Measurements from ENCODE around the gene ASB13.
"Not testable (repeated sequence)": the region's sequence is repeated elsewhere in the genome, so short reads cannot be mapped to it uniquely, and the experiment has no call there.

ASB13 gene

GRCh38 chr10:5622186-5622960 is 44.0 kb downstream of the ASB13 start:
- no peak for DNase-seq

DNA sequence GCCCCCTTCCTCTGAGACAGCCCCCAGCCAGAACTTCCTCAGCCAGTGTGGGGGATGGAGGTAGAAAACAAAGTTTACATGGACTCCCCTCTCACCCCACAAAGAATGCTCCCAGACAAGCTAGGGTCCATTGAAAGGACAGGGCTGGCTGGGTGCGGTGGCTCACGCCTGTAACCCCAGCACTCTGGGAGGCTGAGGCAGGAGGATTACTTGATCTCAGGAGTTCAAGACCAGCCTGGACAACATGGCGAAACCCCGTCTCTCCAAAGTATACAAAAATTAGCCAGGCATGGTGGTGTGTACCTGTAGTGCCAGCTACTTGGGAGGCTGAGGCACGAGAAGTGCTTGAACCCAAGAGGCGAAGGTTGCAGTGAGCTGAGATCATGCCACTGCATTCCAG is 45.0 kb downstream of the ASB13 start:
- DNase-seq: not testable (repeated sequence)

- DNase-seq: no peak
Measured at GRCh38 chr10:5620966-5621365, 45.4 kb downstream of the ASB13 start.

GRCh38 chr10:5620223-5620721 is 46.1 kb downstream of the ASB13 start:
- DNase-seq: no peak

GRCh38 chr10:5619362-5620211 is 46.8 kb downstream of the ASB13 start:
- no peak for DNase-seq

- DNase-seq: no peak
Measured at GRCh38 chr10:5618829-5619228, 47.6 kb downstream of the ASB13 start.

- no peak for DNase-seq
Measured at GRCh38 chr10:5618042-5618441, 48.4 kb downstream of the ASB13 start.

DNA sequence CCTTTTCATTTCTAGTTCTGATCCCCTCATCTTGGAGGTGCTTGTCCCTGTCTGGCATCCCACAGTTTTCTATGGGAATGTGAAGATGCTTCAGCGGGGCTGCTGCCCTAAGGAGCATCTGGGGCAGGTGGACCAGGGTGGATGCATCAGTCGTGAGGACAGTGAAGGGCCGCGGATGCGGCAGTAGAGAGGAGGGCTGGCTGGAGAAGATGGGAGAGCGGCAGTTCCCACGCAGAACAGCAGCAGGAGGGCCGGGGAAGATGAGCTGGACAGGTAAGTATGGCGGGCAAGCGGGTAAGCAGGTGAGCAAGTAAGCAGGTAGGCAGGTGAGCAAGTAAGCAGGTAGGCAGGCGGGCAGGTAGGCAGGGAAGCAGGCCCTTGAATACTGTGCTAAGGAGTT is 48.9 kb downstream of the ASB13 start:
- no peak for DNase-seq

- DNase-seq: no peak
Measured at GRCh38 chr10:5616836-5617235, 49.6 kb downstream of the ASB13 start.

DNA sequence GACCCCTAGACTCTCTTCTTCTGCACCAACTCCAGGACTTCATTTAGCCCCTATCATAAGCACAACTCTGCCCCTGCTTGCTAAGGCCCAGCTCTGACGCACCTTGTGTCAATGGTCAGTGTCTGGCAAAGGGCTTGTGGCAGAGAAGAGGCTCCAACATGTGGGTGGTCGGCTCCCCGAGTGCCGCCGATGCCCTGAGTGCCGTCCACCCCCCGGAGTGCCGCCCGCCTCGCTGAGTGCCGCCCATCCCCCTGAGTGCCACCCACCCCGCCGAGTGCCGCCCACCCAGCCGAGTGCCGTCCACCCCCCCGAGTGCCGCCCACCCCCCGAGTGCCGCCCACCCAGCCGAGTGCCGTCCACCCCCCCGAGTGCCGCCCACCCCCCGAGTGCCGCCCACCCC is 50.3 kb downstream of the ASB13 start:
- no peak for DNase-seq

GRCh38 chr10:5615316-5615715 is 51.1 kb downstream of the ASB13 start:
- no peak for DNase-seq

DNA sequence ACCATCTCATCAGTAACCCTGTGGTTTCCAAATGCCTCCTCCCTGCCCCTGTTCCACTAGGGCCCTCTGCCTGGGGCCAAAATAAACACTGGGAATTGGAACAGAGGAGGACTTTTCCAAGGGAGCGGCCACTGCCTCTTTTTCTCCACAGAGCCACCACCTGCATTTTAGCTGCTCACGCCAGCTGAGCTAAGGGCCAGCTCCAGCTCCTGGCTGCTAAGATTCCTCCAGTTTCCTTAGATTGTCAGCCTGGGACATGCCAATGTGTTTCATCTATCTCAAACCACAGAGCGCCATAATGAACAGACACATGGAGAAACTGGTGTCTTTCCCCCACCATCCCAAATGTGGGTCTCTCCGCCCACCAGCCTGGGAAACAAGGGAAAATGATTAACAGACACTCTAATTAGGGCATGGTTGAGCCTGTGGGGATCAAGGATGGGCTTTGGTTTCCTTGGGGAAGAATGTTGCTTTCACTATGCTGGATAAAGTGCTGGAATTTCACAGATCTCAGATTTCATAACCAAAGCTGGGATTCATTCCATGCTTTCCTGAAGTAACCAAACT is 52.2 kb downstream of the ASB13 start:
- DNase-seq: no peak

DNA sequence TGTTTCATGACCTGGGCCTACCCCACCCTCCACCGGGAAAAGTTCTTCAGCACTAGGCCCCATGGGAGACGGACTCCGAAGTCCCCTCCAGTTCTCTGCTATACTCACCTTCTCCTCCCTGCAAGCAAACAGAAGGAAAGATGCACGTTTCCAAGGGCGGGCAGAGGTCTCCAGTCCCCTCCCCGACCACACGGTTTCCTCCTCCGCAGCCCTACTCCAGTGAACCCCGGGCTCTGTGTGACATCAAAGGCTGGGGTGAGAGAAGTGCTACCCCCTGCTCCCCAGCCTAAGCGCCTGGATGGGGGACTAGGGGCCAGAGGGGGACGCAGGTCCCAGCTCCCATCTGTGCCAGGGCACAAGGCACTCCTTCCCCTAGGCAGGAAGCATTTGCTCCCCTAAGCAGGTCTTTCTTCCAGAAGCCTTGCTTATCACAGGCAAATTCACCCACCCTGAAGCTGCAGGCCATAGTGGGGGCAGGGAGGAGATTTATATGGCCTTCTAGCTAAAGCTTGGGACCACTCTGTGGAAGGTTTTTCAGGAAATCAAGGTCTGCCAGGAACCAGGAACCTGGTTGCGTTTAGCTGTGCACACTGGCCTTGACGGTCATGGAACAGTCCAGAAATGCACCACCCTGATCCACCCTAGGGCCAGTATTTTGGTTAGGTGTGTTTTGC is 52.8 kb downstream of the ASB13 start:
- DNase-seq: no peak

DNA sequence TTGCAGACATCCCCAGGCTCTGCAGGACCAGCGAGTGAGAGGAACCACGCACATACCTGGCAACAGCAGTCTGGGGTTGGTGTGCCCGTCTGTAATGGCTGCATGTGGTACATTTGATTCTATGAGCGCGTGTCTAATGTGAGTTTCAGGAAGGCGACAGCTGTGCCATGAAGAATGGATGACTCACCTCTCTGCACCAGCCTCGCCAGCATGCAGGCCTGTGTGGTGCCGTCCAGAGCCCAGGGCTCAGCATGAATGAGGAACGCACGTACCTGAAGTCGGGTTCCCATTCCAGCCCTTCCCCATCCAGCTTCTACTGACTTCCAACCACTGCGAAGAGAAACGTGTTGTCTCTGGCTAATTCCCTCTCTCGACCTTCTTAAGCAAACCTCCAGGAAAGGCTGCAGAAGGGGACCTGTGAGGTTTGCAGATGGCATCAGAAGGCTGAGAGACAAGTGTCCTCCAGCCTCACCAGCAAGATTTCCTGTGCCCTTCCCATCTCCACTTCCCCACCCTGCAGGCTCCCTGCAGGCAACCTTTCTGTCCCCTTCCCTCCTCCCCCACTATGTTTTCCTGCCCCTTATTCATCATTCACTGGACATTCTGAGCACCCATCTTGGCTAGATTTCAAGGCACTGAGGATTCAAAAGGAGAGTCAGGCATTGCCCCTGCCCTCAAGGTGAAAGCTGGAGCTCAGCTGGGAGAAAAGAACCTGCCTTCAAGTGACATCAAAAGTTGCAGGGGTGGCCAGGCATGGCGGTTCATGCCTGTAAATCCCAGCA is 54.3 kb downstream of the ASB13 start:
- DNase-seq: no peak

DNA sequence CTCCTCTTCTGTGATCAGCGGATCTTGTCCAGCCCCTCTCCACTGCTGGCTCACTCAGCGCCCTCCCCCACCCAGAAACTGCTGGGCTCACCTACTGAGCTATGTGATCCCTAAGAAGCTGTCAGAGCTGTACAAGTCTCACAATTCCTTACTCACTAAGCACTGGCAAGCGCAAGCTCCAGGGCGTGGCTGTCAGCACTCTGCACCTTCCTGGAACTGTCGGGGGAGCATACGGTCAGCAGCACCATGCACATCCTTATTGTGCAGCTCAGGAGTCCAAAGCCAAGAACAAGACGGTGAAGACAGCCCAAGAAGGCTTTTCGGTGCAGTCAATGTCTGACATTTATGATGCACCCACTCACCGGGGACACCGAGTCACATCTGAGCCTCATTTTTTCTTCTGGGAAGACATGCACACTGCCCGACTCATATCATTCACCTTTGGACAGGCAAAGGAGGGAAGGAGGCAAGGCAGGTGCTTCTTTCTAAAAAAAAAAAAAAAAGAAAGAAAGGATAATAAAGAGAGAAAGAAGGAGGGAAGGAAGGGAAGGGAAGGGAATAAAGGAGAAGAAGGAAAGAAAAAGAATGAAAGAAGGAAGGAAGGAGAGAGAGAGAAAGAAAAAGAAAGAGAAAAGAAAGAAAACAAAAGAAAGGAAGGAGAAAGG is 56.3 kb downstream of the ASB13 start:
- no peak for DNase-seq

DNA sequence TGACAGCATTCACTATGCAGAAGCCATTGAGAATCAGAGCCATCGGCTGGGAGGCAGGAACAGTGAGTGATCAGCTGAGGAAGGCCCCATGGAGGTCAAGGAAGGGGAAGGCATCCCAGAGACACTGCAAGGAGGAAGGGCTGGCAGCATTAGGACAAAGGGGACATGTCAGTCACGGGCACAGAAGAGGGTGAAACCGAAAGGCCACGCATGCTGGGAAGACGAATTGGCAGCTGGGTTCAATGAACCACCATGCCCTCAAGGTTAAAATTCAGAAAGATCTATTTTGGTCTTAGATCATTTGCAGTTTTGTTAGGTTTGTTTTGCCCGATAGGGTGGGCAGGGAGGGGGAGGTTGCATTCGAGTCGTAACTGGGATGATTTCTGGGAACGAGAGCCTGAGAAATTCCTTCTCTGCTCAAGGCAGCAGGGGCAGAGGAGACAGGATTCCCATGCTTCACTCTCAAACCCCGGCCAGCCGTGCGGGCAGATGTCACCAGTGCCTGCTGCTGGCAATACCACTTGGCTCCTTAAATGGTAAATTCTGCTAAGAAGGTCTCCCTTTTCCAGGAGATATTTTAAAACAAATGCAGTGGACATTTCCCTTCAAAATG is 57.7 kb downstream of the ASB13 start:
- no peak for DNase-seq

- DNase-seq: no peak
Measured at GRCh38 chr10:5607594-5607993, 58.8 kb downstream of the ASB13 start.

DNA sequence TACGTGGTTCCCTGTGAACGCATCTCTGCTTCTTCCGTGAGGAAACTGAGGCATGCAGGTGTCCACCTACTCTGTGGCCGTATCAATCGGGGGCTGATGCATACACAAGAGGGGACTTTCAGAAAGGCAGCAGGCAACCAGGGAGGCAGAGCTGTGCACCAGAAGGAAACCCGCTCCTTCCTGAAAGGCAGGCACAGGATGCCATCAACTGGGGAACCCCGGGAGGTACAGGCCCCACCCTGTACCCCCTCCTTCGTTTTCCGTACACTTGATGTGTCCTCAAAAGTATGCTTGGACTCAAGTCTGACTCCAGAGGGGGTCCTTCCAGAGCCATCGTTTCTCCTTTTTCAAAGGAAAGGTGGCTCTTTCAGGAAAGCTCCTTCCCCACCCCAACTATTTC is 59.5 kb downstream of the ASB13 start:
- no peak for DNase-seq

DNA sequence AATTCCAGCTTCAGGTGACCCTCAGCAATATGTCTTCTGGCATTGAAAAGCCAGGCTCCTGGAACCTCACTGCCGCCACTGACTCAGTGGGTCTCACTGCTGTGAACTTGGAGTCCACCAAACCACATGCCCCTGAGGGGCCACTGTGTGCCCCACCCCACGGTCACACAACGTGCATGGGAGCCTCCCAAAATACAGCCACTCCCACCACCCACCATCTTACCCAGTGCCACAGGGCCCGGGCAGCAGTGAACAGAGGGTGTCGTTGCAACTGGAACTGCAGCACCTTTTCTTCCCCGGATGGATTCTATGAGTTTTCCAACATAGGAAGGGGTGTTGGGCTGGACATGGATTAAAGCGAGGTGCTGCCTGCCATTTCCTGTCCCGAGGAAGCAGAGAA is 60.1 kb downstream of the ASB13 start:
- no peak for DNase-seq

DNA sequence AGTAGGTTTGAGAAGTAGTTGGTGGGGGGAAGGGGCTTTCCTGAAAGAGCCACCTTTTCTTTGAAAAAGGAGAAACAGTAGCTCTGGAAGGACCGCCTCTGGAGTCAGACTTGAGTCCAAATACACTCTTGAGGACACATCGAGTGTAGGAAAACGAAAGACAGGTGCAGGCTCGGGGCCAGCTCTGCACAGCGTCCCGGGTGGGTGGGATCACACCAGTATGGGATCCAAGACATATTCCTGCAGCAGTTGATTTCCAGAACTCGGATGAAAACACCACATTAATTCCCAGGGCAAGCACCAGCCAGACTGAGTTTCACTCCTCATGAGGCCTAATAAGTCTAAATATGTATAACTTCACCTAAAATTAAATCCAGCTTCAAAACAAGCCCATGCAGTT is 61.4 kb downstream of the ASB13 start:
- DNase-seq: no peak

DNA sequence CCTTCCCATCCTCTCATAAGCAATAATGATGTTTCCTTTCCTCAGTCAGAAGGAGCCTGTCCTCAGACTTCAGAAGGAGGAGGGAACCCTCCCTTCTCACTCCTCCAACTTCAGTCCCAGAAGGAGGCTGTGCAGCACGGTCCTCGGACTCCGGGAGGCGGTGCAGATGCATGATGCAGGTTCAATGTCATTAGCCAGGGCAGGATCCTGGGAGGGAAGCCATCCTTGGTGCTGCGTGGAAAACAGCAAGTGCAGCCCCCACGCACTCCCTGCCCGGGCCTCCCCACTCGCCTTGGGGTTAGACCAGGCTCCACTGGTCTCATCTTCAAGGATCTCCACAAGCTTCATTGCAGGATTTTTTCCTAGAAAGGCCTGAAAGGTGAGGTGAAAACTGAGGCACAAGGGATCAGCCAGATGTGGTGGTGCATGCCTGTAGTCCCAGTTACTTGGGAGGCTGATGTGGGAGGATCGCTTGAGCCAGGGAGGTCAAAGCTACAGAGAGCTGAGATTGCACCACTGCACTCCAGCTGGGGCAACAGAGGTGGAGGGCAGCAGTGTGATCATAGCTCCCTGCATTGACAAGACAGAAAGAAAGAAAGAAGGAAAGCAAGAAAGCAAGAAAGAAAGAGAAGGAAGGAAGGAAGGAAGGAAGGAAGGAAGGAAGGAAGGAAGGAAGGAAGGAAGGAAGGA is 62.0 kb downstream of the ASB13 start:
- no peak for DNase-seq

Data from midbrain (tissue), 1 donor.